PC-3 (cell line): Measurements from ENCODE around the gene TEAD1. TPM values are rescaled to one million over a fixed set of nuclear protein-coding genes. Genes with fewer than 3 reads are reported as not detected.

Experiments
- ATAC-seq: fragments of 200-7000 bp; cut with Tn5 transposase; 2 replicates; pipeline ENCODE4 v1.9.1; 2020; ENCODE audit warnings: mild to moderate bottlenecking, moderate library complexity
- BruUV-seq: library from RNA; stranded (reverse); fragments of 400-500 nt; replicated peaks from 2 replicates; lab custom pipeline; 2021; lab: Mats Ljungman, UMichigan
- CTCF ChIA-PET: fragments of 300-600 bp; sonication (Branson Sonifier 250); formaldehyde crosslinking; loops from one replicate; lab custom pipeline; 2022; ENCODE audit warnings: antibody characterized with exemption; lab: Charles Lee
- POLR2A ChIA-PET: fragments of 300-600 bp; sonication (Branson Sonifier 250); formaldehyde crosslinking; loops from one replicate; lab custom pipeline; 2022; ENCODE audit warnings: antibody characterized with exemption; ENCODE audit not compliant: unreplicated experiment; lab: Charles Lee
- DNase-seq: peaks from one replicate; pipeline ENCODE4 v3.0.0-alpha.2; 2015
- H2AFZ ChIP-seq: fragments of 300-600 bp; sonication (generic); 2 replicates; pipeline ENCODE4 v1.6.0; 2016; ENCODE audit warnings: antibody characterized with exemption, low read length
- H3F3A ChIP-seq: fragments of 300-600 bp; sonication (generic); one replicate; pipeline ENCODE4 v1.6.0; 2017; ENCODE audit warnings: antibody characterized with exemption, low read length, control low read depth, mild to moderate bottlenecking; ENCODE audit not compliant: unreplicated experiment
- H3K27ac ChIP-seq: fragments of 300-600 bp; sonication (generic); 2 replicates; pipeline ENCODE4 v1.5.1; 2016; ENCODE audit warnings: mild to moderate bottlenecking, low read length
- H3K27me3 ChIP-seq: fragments of 300-600 bp; sonication (generic); 2 replicates; pipeline ENCODE4 v1.6.1; 2016; ENCODE audit warnings: low read length, mixed read lengths
- H3K36me3 ChIP-seq: fragments of 300-600 bp; sonication (generic); 2 replicates; pipeline ENCODE4 v1.6.1; 2016; ENCODE audit warnings: low read depth, mixed run types, low read length, mixed read lengths
- H3K4me1 ChIP-seq: fragments of 300-600 bp; sonication (generic); 2 replicates; pipeline ENCODE4 v1.5.1; 2016; ENCODE audit warnings: low read length; ENCODE audit not compliant: insufficient read depth
- H3K4me2 ChIP-seq: fragments of 300-600 bp; sonication (generic); 2 replicates; pipeline ENCODE4 v1.6.0; 2016; ENCODE audit warnings: low read length
- H3K4me3 ChIP-seq: fragments of 300-600 bp; sonication (generic); 2 replicates; pipeline ENCODE4 v1.5.1; 2016; ENCODE audit warnings: mild to moderate bottlenecking, low read length, mixed read lengths
- H3K79me2 ChIP-seq: fragments of 300-600 bp; sonication (generic); 2 replicates; pipeline ENCODE4 v1.6.1; 2017; ENCODE audit warnings: low read length, mixed read lengths
- H3K9ac ChIP-seq: fragments of 300-600 bp; sonication (generic); 2 replicates; pipeline ENCODE4 v1.6.0; 2016; ENCODE audit warnings: mild to moderate bottlenecking, low read length
- H3K9me2 ChIP-seq: fragments of 300-600 bp; sonication (generic); replicated peaks from 2 replicates; pipeline ENCODE4 v1.6.1; 2016; ENCODE audit warnings: mixed run types, low read length, mixed read lengths
- H3K9me3 ChIP-seq: fragments of 300-600 bp; sonication (generic); 2 replicates; pipeline ENCODE4 v1.6.1; 2016; ENCODE audit warnings: low read length, mixed read lengths
- H4K20me1 ChIP-seq: fragments of 300-600 bp; sonication (generic); 2 replicates; pipeline ENCODE4 v1.6.1; 2016; ENCODE audit warnings: low read length, mixed read lengths
- EZH2 ChIP-seq: fragments of 300-600 bp; sonication (generic); IDR thresholded peaks from one replicate; pipeline ENCODE4 v1.6.1; 2017; ENCODE audit warnings: antibody characterized with exemption, mild to moderate bottlenecking, low read length; ENCODE audit not compliant: unreplicated experiment
- EZH2phosphoT487 ChIP-seq: fragments of 300-600 bp; sonication (generic); IDR thresholded peaks from 2 replicates; pipeline ENCODE4 v1.6.1; 2018; ENCODE audit warnings: mild to moderate bottlenecking, antibody characterized with exemption, low read length, borderline replicate concordance
- intact Hi-C: fragments of 100-400 bp; cut with micrococcal nuclease; formaldehyde crosslinking; loops from 2 replicates; pipeline ENCODE4 v1.9.0; 2023
- total RNA-seq: library from RNA; depleted of rRNA; stranded (reverse); fragments of >200 nt; gene quantifications from 2 replicates; pipeline ENCODE4 v1.2.3, GENCODE V29; 2014
- TF ChIP-seq, protein P1 (sequence below): fragments of 300-600 bp; sonication (generic); conservative IDR thresholded peaks from 2 replicates; pipeline ENCODE4 v1.5.1; 2017; ENCODE audit warnings: antibody characterized with exemption, low read depth, mild to moderate bottlenecking, low read length

TEAD1 gene
- total RNA-seq, 1 experiment from 2014 or later: 70.2 TPM

DNA sequence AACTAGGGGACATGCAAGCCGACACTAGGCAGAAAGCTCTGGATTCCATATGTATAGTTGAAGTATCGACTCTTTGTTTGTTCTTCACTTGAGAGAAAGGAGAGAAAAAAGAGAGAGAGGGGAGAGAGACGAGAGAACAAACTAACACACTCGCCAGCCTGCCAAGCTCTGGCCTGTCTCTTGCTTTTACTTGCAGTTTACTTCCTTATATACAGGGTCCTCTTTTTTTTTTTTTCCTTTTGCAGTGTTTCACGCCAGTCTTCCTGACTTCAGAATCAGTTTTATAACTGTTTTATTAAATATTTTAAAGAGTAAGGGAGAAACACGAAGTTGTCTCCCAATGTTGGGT, 19.9 kb downstream of the TEAD1 start:
- no peaks in the 10 kb centered on the region for H3K27me3 ChIP-seq
- intact Hi-C loops: loop anchor here (5.0 kb wide), 1 partner anchor 78 kb away; no protein-coding TSS in a partner anchor
- H3K9me2 ChIP-seq: no peaks in the 10 kb centered on the region
- H2AFZ ChIP-seq: no peak overlapping the region
- H3K4me3 ChIP-seq: peak overlapping the region; percentile 58
- BruUV-seq: no TSS peak
- H3K9ac ChIP-seq: peak overlapping the region; percentile 95
- H3K79me2 ChIP-seq: peaks cover 90% of the 10 kb centered on the region
- ChIA-PET POLR2A (no interaction called here), CTCF (no interaction called here)
- H3K36me3 ChIP-seq: no peaks in the 10 kb centered on the region
- DNase-seq (no peak), ATAC-seq (peak; percentile 4; the same call in 1 of the 2 replicates)
- H3K4me2 ChIP-seq: peak overlapping the region; percentile 85
- peaks cover 20% of the 10 kb centered on the region for H3F3A ChIP-seq
- peak overlapping the region; percentile 99 for H3K27ac ChIP-seq
- H4K20me1 ChIP-seq: no peaks in the 10 kb centered on the region
- TF ChIP-seq, protein P1, sequence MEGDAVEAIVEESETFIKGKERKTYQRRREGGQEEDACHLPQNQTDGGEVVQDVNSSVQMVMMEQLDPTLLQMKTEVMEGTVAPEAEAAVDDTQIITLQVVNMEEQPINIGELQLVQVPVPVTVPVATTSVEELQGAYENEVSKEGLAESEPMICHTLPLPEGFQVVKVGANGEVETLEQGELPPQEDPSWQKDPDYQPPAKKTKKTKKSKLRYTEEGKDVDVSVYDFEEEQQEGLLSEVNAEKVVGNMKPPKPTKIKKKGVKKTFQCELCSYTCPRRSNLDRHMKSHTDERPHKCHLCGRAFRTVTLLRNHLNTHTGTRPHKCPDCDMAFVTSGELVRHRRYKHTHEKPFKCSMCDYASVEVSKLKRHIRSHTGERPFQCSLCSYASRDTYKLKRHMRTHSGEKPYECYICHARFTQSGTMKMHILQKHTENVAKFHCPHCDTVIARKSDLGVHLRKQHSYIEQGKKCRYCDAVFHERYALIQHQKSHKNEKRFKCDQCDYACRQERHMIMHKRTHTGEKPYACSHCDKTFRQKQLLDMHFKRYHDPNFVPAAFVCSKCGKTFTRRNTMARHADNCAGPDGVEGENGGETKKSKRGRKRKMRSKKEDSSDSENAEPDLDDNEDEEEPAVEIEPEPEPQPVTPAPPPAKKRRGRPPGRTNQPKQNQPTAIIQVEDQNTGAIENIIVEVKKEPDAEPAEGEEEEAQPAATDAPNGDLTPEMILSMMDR: no peak
- no peak for TF ChIP-seq EZH2
- TF ChIP-seq EZH2phosphoT487: no peak
- H3K9me3 ChIP-seq: no peaks in the 10 kb centered on the region
- H3K4me1 ChIP-seq: peaks cover 77% of the 10 kb centered on the region

DNA sequence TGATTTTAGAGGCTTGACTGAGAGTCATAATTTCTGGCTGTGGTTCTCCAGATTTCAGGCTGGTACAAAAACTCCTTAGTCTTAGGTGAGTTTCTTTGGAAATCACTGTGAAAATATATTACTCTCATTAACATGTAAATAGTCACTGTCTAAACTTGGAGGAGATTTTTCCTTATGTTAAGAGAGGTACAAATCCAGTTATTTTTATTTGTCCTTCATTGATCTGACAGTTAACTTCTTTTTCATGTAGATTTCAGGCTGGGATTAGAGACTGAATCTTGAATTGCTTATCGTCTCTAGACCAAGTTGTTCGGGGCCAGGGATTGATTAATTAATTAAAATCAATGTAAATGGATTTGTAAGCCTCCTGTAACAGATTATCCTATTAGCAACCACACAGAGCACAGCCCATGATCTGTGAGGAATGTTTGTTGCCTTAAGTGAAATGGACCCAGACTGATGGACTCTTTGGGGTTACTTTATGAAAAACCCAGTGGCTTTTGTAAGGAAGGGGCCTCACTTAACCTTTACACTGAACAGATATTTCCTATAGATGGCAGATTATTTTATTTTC, 21.1 kb downstream of the TEAD1 start:
- intact Hi-C loops: no loop called here
- DNase-seq (no peak), ATAC-seq (no peak)
- H3K9ac ChIP-seq: peak overlapping the region; percentile 95
- no peak for TF ChIP-seq EZH2phosphoT487
- TF ChIP-seq EZH2: no peak
- TF ChIP-seq, protein P1: no peak
- H3K79me2 ChIP-seq: peaks cover 90% of the 10 kb centered on the region
- H3K4me1 ChIP-seq: peaks cover 73% of the 10 kb centered on the region
- no peak overlapping the region for H2AFZ ChIP-seq
- BruUV-seq: no TSS peak
- H3K27ac ChIP-seq: peak overlapping the region; percentile 99
- no peaks in the 10 kb centered on the region for H3K9me2 ChIP-seq
- ChIA-PET POLR2A (no interaction called here), CTCF (no interaction called here)
- H3K36me3 ChIP-seq: no peaks in the 10 kb centered on the region
- peak overlapping the region; percentile 58 for H3K4me3 ChIP-seq
- H4K20me1 ChIP-seq: 0 out of 2 replicates have a peak, but pooled peaks cover 5% of the 10 kb centered on the region
- H3K27me3 ChIP-seq: no peaks in the 10 kb centered on the region
- H3K9me3 ChIP-seq: no peaks in the 10 kb centered on the region
- H3K4me2 ChIP-seq: peak overlapping the region; percentile 85
- peaks cover 20% of the 10 kb centered on the region for H3F3A ChIP-seq

DNA sequence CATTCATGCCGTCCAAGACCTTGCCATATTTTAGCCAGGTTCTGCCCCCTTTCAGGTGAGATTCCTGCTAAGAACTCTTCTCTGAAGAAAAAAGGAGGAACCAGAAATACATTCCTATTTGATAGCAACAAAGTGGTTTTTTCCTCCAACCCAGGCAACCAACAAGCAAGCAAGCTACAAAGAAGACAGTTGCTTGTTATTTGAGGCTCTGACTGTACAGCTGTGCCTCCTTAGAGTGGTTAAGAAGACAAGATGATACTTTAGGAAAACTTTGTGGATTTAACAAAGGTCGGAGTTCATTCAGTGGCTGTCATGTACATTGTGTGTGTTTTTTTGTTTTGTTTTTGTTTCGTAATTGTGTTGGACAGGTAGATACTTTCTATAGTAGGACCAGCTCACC, 21.7 kb downstream of the TEAD1 start:
- ATAC-seq (no peak), DNase-seq (no peak)
- Histone ChIP-seq H3K4me2 (peak overlapping the region; percentile 85; the same call in 1 of the 2 replicates), H3K9me2 (no peaks in the 10 kb centered on the region), H3K27me3 (no peaks in the 10 kb centered on the region), H3K27ac (peak overlapping the region; percentile 99), H3K9me3 (no peaks in the 10 kb centered on the region), H3F3A (peaks cover 20% of the 10 kb centered on the region), H3K36me3 (no peaks in the 10 kb centered on the region), H3K4me1 (peaks cover 73% of the 10 kb centered on the region), H4K20me1 (0 out of 2 replicates have a peak, but pooled peaks cover 5% of the 10 kb centered on the region), H3K4me3 (no peak overlapping the region), H3K79me2 (peaks cover 90% of the 10 kb centered on the region), H2AFZ (no peak overlapping the region), H3K9ac (no peak overlapping the region)
- intact Hi-C loops: no loop called here
- TF ChIP-seq EZH2phosphoT487 (no peak), EZH2 (no peak)
- BruUV-seq: no TSS peak
- POLR2A ChIA-PET: no interaction called here
- CTCF ChIA-PET: no interaction called here
